ENCODE measurements around the gene RBBP8. TPM values are rescaled to one million over a fixed set of nuclear protein-coding genes. Genes with fewer than 3 reads are reported as not detected.

RBBP8 gene
- total RNA-seq, 1 donor from 2014 or later = 1.9 TPM

DNA sequence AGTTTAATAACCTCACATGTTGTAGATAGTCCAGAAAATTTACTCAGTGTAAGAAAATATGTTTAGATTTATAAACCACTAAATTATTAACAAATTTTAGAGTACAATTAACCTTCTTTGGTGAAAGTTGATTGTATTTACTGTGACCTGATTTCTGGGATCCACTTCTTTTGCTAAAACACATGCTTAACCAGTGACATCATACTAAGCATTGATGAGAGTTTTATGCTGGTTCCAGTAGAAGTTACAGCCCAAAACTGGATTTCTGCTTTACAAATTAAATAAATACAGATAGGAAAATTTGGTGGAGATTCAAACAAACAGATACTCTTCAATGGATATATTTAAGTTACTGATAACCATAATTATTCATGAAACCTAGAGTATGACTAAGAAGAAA lies 40.9 kb downstream of the RBBP8 start:
- no peaks in the 10 kb centered on the region for H3K36me3 ChIP-seq
- TF ChIP-seq, protein P1, sequence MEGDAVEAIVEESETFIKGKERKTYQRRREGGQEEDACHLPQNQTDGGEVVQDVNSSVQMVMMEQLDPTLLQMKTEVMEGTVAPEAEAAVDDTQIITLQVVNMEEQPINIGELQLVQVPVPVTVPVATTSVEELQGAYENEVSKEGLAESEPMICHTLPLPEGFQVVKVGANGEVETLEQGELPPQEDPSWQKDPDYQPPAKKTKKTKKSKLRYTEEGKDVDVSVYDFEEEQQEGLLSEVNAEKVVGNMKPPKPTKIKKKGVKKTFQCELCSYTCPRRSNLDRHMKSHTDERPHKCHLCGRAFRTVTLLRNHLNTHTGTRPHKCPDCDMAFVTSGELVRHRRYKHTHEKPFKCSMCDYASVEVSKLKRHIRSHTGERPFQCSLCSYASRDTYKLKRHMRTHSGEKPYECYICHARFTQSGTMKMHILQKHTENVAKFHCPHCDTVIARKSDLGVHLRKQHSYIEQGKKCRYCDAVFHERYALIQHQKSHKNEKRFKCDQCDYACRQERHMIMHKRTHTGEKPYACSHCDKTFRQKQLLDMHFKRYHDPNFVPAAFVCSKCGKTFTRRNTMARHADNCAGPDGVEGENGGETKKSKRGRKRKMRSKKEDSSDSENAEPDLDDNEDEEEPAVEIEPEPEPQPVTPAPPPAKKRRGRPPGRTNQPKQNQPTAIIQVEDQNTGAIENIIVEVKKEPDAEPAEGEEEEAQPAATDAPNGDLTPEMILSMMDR (IDR thresholded peaks at IDR 0.05) = no peak
- H3K27ac ChIP-seq = no peak overlapping the region
- intact Hi-C loops (cut with DNase I) = no loop called here
- H3K4me1 ChIP-seq = no peaks in the 10 kb centered on the region
- H3K27me3 ChIP-seq = no peaks in the 10 kb centered on the region
- no peak overlapping the region for H3K4me3 ChIP-seq
- DNase-seq (ENCODE audit: low spot score in 2 of 2) = no peak
- H3K9me3 ChIP-seq = no peaks in the 10 kb centered on the region

DNA sequence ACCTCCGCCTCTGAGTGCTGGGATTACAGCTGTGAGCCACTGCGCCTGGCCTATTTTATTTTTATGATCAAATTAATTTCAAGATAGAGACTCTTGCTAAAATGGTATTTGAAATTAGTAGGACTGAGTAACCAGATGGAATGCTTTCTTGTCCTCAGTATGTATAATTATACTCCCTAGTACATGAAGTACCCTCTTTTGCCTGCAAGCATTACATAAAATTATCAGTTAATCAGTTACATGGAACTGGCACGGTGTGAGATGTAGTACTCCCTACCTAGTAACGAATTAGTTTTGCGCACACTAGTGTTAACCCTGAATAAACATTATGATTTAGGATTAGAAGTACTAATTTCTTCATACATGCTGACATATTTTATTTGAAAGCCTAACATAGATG lies 41.6 kb downstream of the RBBP8 start:
- TF ChIP-seq, protein P1 (IDR thresholded peaks at IDR 0.05) = no peak
- DNase-seq (ENCODE audit: low spot score in 2 of 2) = no peak
- Histone ChIP-seq H3K9me3 (no peaks in the 10 kb centered on the region), H3K36me3 (no peaks in the 10 kb centered on the region), H3K27ac (no peak overlapping the region), H3K4me3 (no peak overlapping the region), H3K4me1 (no peaks in the 10 kb centered on the region), H3K27me3 (no peaks in the 10 kb centered on the region)
- intact Hi-C loops (cut with DNase I) = no loop called here

- Histone ChIP-seq H3K4me1 (no peaks in the 10 kb centered on the region), H3K27ac (no peak overlapping the region), H3K9me3 (no peaks in the 10 kb centered on the region), H3K36me3 (no peaks in the 10 kb centered on the region), H3K27me3 (no peaks in the 10 kb centered on the region), H3K4me3 (no peak overlapping the region)
- DNase-seq (ENCODE audit: low spot score in 2 of 2) = no peak
- TF ChIP-seq, protein P1 (IDR thresholded peaks at IDR 0.05) = no peak
- intact Hi-C loops (cut with DNase I) = no loop called here
Measured at GRCh38 chr18:22975508-22975907, 42.4 kb downstream of the RBBP8 start.

GRCh38 chr18:22977847-22978701 lies 44.9 kb downstream of the RBBP8 start:
- intact Hi-C loops (cut with DNase I) = no loop called here
- Histone ChIP-seq H3K9me3 (no peaks in the 10 kb centered on the region), H3K4me1 (no peaks in the 10 kb centered on the region), H3K27ac (no peak overlapping the region), H3K4me3 (no peak overlapping the region), H3K36me3 (no peaks in the 10 kb centered on the region), H3K27me3 (no peaks in the 10 kb centered on the region)
- DNase-seq (ENCODE audit: low spot score in 2 of 2) = no peak
- TF ChIP-seq, protein P1 (IDR thresholded peaks at IDR 0.05) = no peak

DNA sequence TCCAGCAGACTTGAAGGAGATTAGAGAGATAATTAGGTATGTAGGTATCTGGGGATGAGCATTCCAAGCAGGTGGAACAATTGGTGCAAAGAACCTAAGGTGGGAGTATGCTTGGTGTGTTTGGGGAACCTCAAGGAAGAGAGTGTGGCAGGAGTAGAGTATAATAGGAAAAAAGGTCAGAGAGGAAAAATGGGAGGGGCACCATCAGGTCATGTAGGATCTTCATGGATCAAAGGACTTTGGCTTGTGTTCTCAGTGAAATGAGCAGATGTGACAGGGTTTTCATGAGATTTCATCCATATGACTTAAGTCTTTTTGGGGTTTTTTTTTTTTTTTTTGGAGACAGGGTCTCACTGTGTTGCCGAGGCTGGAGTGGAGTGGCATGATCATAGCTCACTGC lies 47.3 kb downstream of the RBBP8 start:
- H3K4me1 ChIP-seq = no peaks in the 10 kb centered on the region
- intact Hi-C loops (cut with DNase I) = loop anchor here (5.0 kb wide), 1 partner anchor 48 kb away; the partner anchor contains the start of gene RBBP8
- no peaks in the 10 kb centered on the region for H3K9me3 ChIP-seq
- DNase-seq (ENCODE audit: low spot score in 2 of 2) = no peak
- H3K4me3 ChIP-seq = no peak overlapping the region
- no peak overlapping the region for H3K27ac ChIP-seq
- no peaks in the 10 kb centered on the region for H3K27me3 ChIP-seq
- TF ChIP-seq, protein P1 (IDR thresholded peaks at IDR 0.05) = no peak
- H3K36me3 ChIP-seq = no peaks in the 10 kb centered on the region
